GM18861 (cell line): ENCODE results near the gene ID1.
"Not testable (repeated sequence)": the region's sequence is repeated elsewhere in the genome, so short reads cannot be mapped to it uniquely, and the experiment has no call there.

ENCODE experiments used
- ATAC-seq: cut with Tn5 transposase; IDR thresholded peaks from one replicate; pipeline ENCODE4 v1.9.1; 2021; ENCODE audit not compliant: unreplicated experiment

The ID1 gene

GRCh38 chr20:31596831-31597480 lies 8.1 kb upstream of the ID1 start:
- no peak for ATAC-seq

DNA sequence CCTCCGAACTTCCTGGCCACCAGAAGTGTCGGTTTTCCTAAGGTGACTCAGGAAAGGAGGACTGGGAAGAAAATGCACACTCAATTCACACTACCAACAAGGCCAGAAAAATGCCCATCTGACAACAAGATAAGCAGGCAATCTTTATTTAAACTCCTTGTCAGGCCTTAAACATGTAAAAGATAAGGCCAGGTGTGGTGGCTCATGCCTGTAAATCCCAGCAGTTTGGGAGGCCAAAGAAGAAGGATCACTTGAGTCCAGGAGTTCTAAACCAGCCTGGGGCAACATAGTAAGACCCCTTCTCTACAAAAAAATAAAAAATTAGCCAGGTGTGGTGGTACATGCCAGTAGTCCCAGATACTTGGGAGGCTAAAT lies 7.6 kb upstream of the ID1 start:
- ATAC-seq, result no peak

DNA sequence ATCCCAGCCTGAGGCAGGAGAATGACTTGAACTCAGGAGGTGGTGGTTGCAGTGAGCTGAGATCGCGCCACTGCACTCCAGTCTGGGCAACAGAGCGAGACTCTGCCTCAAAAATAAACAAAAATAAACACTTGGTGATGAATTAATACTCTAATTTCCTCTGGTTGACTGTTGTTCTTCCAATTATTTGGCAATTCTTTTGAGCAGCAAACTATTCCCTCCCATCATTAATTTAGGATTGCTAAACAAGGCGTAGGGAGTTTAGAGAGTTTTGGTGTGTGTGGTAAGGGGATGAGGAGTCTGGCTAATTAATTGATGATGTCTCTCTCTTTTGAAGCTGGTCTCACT lies 2.7 kb upstream of the ID1 start:
- no peak for ATAC-seq

DNA sequence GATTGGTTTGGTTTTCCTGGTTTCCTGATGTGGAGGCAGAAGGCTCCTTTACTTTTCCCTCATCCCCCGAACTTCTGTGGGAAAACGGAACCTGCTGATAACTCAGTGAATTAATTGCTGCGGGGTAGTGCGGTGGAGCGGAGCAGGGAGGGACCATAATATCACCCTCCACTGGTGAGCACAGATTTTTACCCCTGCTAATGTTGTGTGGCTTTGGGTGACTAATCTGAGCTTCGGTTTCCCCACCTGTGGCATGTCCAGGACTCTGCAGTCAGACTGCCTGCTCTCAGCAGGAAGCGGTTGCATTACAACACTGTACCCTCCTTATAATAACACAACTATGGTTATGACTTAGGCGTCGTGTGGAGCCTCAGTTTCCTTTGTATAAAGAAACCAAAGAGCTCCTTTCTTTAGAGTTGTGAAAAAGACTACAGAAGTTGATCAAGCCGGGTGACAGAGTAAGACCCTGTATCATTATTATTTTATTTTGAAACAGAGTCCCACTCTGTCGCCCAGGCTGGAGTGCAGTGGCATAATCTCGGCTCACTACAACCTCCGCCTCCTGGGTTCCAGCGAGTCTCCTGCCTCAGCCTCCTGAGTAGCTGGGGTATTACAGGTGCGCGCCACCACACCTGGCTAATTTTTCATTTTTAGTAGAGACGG lies 2.2 kb upstream of the ID1 start:
- peak; percentile 67 for ATAC-seq

- ATAC-seq, result peak; percentile 36
Observed at GRCh38 chr20:31603822-31604566, 1.1 kb upstream of the ID1 start.

GRCh38 chr20:31604567-31605030 lies 490 bp upstream of the ID1 start:
- no peak for ATAC-seq

DNA sequence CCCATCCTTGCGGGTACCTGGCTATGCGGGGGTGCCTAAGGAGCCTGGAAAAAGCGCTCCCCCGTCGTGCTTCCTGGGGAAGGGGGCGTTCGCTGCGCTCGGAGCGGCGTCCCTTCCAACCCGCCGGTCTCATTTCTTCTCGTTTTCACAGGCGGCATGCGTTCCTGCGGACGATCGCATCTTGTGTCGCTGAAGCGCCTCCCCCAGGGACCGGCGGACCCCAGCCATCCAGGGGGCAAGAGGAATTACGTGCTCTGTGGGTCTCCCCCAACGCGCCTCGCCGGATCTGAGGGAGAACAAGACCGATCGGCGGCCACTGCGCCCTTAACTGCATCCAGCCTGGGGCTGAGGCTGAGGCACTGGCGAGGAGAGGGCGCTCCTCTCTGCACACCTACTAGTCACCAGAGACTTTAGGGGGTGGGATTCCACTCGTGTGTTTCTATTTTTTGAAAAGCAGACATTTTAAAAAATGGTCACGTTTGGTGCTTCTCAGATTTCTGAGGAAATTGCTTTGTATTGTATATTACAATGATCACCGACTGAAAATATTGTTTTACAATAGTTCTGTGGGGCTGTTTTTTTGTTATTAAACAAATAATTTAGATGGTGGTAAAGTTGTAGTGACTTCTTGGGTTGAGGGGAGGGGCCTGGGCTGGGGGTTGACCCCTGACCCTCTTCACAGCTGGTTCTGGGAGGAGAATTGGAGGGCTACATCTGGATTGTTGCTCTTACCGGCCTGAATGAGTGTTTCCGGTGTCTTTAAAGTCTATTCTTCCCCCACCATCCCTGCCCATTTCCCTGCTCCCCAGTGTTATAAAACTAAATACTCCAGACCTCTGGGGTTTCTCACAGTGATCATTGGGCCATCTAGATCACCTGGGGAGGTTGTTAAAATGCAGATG lies 1.1 kb downstream of the ID1 start:
- ATAC-seq, result no peak

DNA sequence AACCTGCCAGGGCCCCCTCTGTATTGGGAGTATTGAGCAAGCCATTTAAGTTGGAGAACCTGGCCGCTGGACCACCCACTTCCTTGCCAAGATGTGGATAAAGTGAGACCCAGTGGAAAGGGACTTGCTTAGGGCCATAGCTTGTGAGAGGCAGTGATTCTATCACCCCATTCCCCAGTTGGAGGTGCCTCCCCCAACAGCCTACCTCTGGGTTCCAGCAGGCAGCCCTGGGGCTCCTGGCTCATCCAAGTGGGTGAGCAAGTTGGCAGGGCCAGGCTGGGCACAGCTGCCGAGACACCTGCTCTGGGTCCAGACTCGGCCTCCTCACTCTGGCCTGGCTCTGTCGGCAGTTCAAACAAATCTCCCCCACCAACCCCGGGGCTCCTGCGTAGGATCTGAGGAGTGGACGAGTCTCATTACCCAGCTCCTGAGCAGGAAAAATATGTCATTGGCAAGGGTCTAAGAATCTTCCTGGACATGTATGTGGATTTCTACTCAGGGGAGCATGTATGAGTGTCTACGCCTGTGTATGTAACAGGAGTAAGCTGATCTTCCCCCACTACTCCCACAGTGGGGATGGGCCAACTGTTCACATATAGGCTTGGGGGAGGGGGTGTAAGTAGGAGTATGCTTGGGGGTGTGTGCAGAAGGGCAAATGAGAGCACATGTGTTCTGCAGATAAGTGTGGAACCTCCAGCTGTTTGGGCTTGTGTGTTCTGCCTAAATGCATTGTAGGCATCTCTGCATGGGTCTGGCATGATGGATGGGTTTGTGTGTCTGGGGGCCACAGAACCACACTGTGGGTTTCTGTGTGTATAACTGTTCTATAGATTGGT lies 1.9 kb downstream of the ID1 start:
- no peak for ATAC-seq

- ATAC-seq, result no peak
Observed at GRCh38 chr20:31607640-31608250, 2.7 kb downstream of the ID1 start.

DNA sequence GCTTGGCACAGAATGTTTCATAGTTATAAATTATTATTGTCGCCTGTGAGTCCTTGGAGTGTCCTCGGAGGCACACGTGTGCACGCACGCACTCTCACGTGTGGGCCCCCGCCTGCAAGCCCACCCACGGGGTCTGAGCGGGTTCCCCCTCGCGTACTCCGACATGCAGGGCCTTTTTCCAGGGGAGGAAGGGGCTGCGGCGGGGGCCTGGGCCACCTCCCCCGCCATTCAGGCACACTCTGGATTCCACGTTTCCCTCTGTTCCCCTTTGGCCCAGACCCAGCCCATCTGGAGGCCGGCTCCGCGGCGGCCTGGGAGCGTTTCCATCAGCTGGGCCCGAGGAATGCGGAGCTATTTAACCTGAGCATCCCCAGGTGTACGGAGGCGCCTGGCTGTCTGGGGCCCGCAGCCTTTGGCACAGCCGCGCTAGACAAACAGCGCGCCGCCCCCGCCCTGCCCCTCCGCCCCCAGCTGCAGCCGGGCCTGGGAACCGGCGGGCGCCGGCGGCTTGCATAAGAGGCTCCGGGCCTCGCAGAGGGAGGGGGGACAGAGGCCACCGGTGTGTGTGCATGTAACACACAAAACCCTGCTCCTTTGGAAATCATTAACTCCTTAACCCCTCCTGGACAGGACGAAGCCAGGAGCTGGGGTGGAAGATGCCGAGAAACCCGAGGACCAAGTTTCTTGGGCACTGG lies 3.3 kb downstream of the ID1 start:
- ATAC-seq, result no peak

DNA sequence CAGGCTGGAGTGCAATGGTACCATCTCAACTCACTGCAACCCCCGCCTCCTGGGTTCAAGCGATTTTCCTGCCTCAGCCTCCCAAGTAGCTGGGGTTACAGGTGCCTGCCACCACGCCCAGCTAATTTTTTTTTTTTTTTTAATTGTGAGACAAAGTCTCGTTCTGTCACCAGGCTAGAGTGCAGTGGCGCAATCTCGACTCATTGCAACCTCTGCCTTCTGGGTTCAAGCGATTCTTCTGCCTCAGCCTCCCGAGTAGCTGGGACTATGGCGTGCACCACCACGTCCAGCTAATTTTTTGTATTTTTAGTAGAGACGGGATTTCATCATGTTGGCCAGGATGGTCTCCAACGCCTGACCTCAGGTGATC lies 7.2 kb downstream of the ID1 start:
- not testable (repeated sequence) for ATAC-seq

DNA sequence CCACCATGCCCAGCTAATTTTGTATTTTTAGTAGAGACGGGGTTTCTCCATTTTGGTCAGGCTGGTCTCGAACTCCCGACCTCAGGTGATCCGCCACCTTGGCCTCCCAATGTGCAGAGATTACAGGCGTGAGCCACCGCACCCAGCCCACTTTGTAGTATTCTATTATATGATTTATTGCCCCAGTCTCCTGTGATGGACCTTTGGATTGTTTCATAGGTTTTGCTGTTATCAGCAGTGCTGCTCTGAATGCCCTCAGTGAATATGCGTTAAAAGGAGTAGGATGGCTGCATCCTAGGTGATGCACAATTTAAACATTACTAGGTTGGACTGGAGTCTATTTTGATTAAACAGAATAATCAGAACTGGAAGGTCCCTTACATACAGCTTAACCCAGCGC lies 10.3 kb downstream of the ID1 start:
- ATAC-seq, result no peak

- no peak for ATAC-seq
Observed at GRCh38 chr20:31617432-31618104, 12.5 kb downstream of the ID1 start.

DNA sequence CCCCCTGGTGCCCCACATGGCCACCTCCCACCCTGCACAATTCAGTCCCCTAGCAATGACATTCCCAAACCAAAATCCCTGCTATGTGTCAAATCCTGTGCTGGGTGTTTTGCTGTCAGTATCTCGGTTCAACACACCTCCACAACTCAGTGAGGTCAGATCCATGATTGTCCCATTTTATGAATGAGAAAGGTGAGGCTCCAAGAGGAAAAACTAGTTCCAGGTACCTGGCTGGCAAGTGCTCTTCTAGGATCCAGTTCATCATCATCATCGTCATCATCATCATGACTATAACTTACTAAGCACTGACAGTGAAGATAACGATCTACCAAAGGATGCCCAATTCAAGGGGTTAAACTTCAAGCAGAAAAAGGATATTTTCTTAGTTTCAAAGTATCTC lies 15.2 kb downstream of the ID1 start:
- no peak for ATAC-seq

GRCh38 chr20:31623123-31623505 lies 18.0 kb downstream of the ID1 start:
- ATAC-seq, result not testable (repeated sequence)

DNA sequence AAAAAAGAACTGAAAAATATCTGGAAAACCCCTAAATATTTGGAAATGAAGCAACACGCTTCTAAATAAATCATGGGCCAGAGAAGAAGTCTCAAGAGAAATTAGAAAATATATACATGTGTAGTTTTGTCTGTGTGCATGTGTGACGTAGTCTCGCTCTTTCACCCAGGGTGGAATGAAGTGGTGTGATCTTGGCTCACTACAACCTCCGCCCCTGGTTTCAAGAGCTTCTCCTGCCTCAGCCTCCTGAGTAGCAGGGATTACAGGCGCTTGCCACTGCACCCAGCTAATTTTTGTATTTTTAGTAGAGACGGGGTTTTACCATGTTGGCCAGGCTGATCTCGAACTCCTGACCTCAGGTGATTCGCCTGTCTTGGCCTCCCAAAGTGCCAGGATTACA lies 21.4 kb downstream of the ID1 start:
- ATAC-seq, result not testable (repeated sequence)

DNA sequence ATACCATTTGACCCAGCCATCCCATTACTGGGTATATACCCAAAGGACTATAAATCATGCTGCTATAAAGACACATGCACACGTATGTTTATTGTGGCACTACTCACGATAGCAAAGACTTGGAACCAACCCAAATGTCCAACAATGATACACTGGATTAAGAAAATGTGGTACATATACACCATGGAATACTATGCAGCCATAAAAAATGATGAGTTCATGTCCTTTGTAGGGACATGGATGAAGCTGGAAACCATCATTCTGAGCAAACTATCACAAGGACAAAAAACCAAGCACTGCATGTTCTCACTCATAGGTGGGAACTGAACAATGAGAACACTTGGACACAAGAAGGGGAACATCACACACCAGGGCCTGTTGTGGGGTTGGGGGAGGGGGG lies 23.0 kb downstream of the ID1 start:
- ATAC-seq, result not testable (repeated sequence)

GRCh38 chr20:31630187-31630790 lies 25.2 kb downstream of the ID1 start:
- no peak for ATAC-seq
